Activated gamma-delta T cell (primary cell): ENCODE measurements around the gene TBC1D2.

Experiments used
- DNase-seq: peaks from one replicate; lab custom pipeline; 2025; lab: John Stamatoyannopoulos, UW

Gene TBC1D2

GRCh38 chr9:98171176-98171925 is 84.1 kb downstream of the TBC1D2 start:
- no peak for DNase-seq

- no peak for DNase-seq
Observed at GRCh38 chr9:98168941-98169488, 86.4 kb downstream of the TBC1D2 start.

- DNase-seq, result no peak
Observed at GRCh38 chr9:98168153-98168780, 87.2 kb downstream of the TBC1D2 start.

GRCh38 chr9:98164912-98165311 is 90.5 kb downstream of the TBC1D2 start:
- DNase-seq, result no peak

GRCh38 chr9:98162613-98163012 is 92.8 kb downstream of the TBC1D2 start:
- DNase-seq, result no peak

GRCh38 chr9:98161851-98162250 is 93.6 kb downstream of the TBC1D2 start:
- DNase-seq, result no peak

- DNase-seq, result no peak
Observed at GRCh38 chr9:98159790-98160189, 95.7 kb downstream of the TBC1D2 start.

GRCh38 chr9:98159301-98159700 is 96.1 kb downstream of the TBC1D2 start:
- DNase-seq, result no peak

- DNase-seq, result no peak
Observed at GRCh38 chr9:98158071-98158831, 97.2 kb downstream of the TBC1D2 start.

GRCh38 chr9:98157372-98157771 is 98.1 kb downstream of the TBC1D2 start:
- no peak for DNase-seq

GRCh38 chr9:98154678-98155077 is 100.8 kb downstream of the TBC1D2 start:
- no peak for DNase-seq

GRCh38 chr9:98152526-98152925 is 102.9 kb downstream of the TBC1D2 start:
- no peak for DNase-seq

GRCh38 chr9:98150721-98151120 is 104.7 kb downstream of the TBC1D2 start:
- DNase-seq, result no peak

GRCh38 chr9:98150164-98150563 is 105.3 kb downstream of the TBC1D2 start:
- DNase-seq, result no peak

GRCh38 chr9:98149422-98149821 is 106.0 kb downstream of the TBC1D2 start:
- no peak for DNase-seq
